H9 (cell line): ENCODE results near the gene SH3BP5. TPM values are rescaled to one million over a fixed set of nuclear protein-coding genes. Genes with fewer than 3 reads are reported as not detected.

Experiments
- DNase-seq: peaks from one replicate; pipeline ENCODE4 v3.0.0-alpha.2; 2017
- H2AFZ ChIP-seq: one replicate; pipeline ENCODE4 v1.6.1; 2013; ENCODE audit warnings: mild to moderate bottlenecking, low read length, control low read depth, moderate library complexity
- H2AK5ac ChIP-seq: 2 replicates; pipeline ENCODE4 v1.6.1; 2013; ENCODE audit warnings: low read length, control low read depth, mixed read lengths; ENCODE audit not compliant: insufficient read length
- H2BK120ac ChIP-seq: one replicate; pipeline ENCODE4 v1.6.1; 2013; ENCODE audit warnings: low read depth, mild to moderate bottlenecking, low read length, control low read depth, inconsistent platforms; ENCODE audit not compliant: poor library complexity, severe bottlenecking
- H2BK12ac ChIP-seq: 2 replicates; pipeline ENCODE4 v1.6.1; 2013; ENCODE audit warnings: low read length, control low read depth, mixed read lengths, low read depth; ENCODE audit not compliant: insufficient read length
- H2BK15ac ChIP-seq: 2 replicates; pipeline ENCODE4 v1.6.1; 2013; ENCODE audit warnings: low read depth, low read length, control low read depth
- H2BK20ac ChIP-seq: one replicate; pipeline ENCODE4 v1.6.1; 2013; ENCODE audit warnings: low read depth, mild to moderate bottlenecking, low read length, control low read depth, inconsistent platforms; ENCODE audit not compliant: poor library complexity, severe bottlenecking
- H2BK5ac ChIP-seq: 2 replicates; pipeline ENCODE4 v1.6.1; 2013; ENCODE audit warnings: low read length, control low read depth, mixed read lengths; ENCODE audit not compliant: insufficient read length
- H3K14ac ChIP-seq: 2 replicates; pipeline ENCODE4 v1.6.1; 2013; ENCODE audit warnings: low read length, control low read depth; ENCODE audit not compliant: insufficient read depth
- H3K18ac ChIP-seq: 2 replicates; pipeline ENCODE4 v1.6.1; 2013; ENCODE audit warnings: low read depth, mild to moderate bottlenecking, mixed read lengths, low read length, control low read depth; ENCODE audit not compliant: insufficient read length
- H3K23ac ChIP-seq: 2 replicates; pipeline ENCODE4 v1.6.1; 2013; ENCODE audit warnings: low read length, control low read depth, mixed read lengths, low read depth; ENCODE audit not compliant: insufficient read length
- H3K23me2 ChIP-seq: 2 replicates; pipeline ENCODE4 v1.6.1; 2013; ENCODE audit warnings: low read depth, mild to moderate bottlenecking, mixed read lengths, low read length, control low read depth; ENCODE audit not compliant: insufficient read length, poor library complexity, severe bottlenecking
- H3K27ac ChIP-seq: 2 replicates; pipeline ENCODE4 v1.5.1; 2013; ENCODE audit warnings: low read length, control low read depth, mixed read lengths, low read depth; ENCODE audit not compliant: insufficient read length
- H3K27me3 ChIP-seq: 2 replicates; pipeline ENCODE4 v1.6.1; 2013; ENCODE audit warnings: low read length, control low read depth, inconsistent platforms; ENCODE audit not compliant: insufficient read depth
- H3K4ac ChIP-seq: 2 replicates; pipeline ENCODE4 v1.6.1; 2013; ENCODE audit warnings: low read depth, mild to moderate bottlenecking, control low read depth, inconsistent platforms, low read length, moderate library complexity
- H3K4me1 ChIP-seq: 2 replicates; pipeline ENCODE4 v1.6.1; 2013; ENCODE audit warnings: low read length, control low read depth, inconsistent platforms; ENCODE audit not compliant: insufficient read depth
- H3K4me2 ChIP-seq: 2 replicates; pipeline ENCODE4 v1.6.1; 2013; ENCODE audit warnings: low read length, control low read depth, mixed read lengths; ENCODE audit not compliant: insufficient read length, insufficient read depth
- H3K56ac ChIP-seq: 2 replicates; pipeline ENCODE4 v1.6.1; 2013; ENCODE audit warnings: low read depth, mild to moderate bottlenecking, mixed read lengths, low read length, control low read depth; ENCODE audit not compliant: insufficient read length
- H3K79me1 ChIP-seq: 2 replicates; pipeline ENCODE4 v1.6.1; 2013; ENCODE audit warnings: low read depth, mild to moderate bottlenecking, moderate library complexity, low read length, control low read depth, inconsistent platforms; ENCODE audit not compliant: insufficient read depth, poor library complexity, severe bottlenecking
- H3K79me2 ChIP-seq: 2 replicates; pipeline ENCODE4 v1.6.1; 2013; ENCODE audit warnings: low read length, control low read depth, inconsistent platforms; ENCODE audit not compliant: insufficient read depth
- H3K9ac ChIP-seq: 2 replicates; pipeline ENCODE4 v1.6.1; 2013; ENCODE audit warnings: low read length, control low read depth, mixed read lengths; ENCODE audit not compliant: insufficient read length; ENCODE audit errors: extremely low read depth
- H3K9me3 ChIP-seq: one replicate; pipeline ENCODE4 v1.6.1; 2013; ENCODE audit warnings: low read depth, low read length, inconsistent platforms; ENCODE audit not compliant: control insufficient read depth
- H3T11ph ChIP-seq: one replicate; pipeline ENCODE4 v1.6.1; 2013; ENCODE audit warnings: mild to moderate bottlenecking, low read length, control low read depth, inconsistent platforms
- H4K20me1 ChIP-seq: one replicate; pipeline ENCODE4 v1.6.1; 2013; ENCODE audit not compliant: control insufficient read depth, insufficient read length, insufficient read depth
- H4K5ac ChIP-seq: 2 replicates; pipeline ENCODE4 v1.6.1; 2013; ENCODE audit warnings: low read depth, mild to moderate bottlenecking, mixed read lengths, low read length, control low read depth; ENCODE audit not compliant: insufficient read length
- H4K8ac ChIP-seq: replicated peaks from 2 replicates; pipeline ENCODE4 v1.6.1; 2013; ENCODE audit warnings: low read length, control low read depth, mixed read lengths, low read depth; ENCODE audit not compliant: insufficient read length
- H4K91ac ChIP-seq: 2 replicates; pipeline ENCODE4 v1.6.1; 2013; ENCODE audit warnings: low read depth, mild to moderate bottlenecking, moderate library complexity, mixed read lengths, low read length, control low read depth; ENCODE audit not compliant: insufficient read length
- H3K27ac Mint-ChIP-seq, 3 experiments: 2 replicates in 2 of 3; 3 replicates in 1 of 3; pipeline ENCODE4 v1.8.0; 2020 to 2021; ENCODE audit warnings: mixed read lengths in 3 of 3, mild to moderate bottlenecking in 1 of 3, moderate library complexity in 1 of 3
- H3K27me3 Mint-ChIP-seq: 2 replicates; pipeline ENCODE4 v1.8.0; 2021; ENCODE audit warnings: low read depth, mild to moderate bottlenecking, moderate library complexity, mixed read lengths
- H3K36me3 Mint-ChIP-seq, 3 experiments: 2 replicates in 2 of 3; 3 replicates in 1 of 3; pipeline ENCODE4 v1.8.0; 2020 to 2021; ENCODE audit warnings: low read depth in 3 of 3, mixed read lengths in 3 of 3; ENCODE audit not compliant: insufficient read depth in 1 of 3
- H3K4me1 Mint-ChIP-seq, 2 experiments: 2 replicates each; pipeline ENCODE4 v1.8.0; 2020; ENCODE audit warnings: mixed read lengths in 2 of 2
- H3K4me3 Mint-ChIP-seq, 2 experiments: 2 replicates in 1 of 2; 3 replicates in 1 of 2; pipeline ENCODE4 v1.8.0; 2020 to 2021; ENCODE audit warnings: mild to moderate bottlenecking in 2 of 2, mixed read lengths in 2 of 2, moderate library complexity in 1 of 2
- H3K9me3 Mint-ChIP-seq, 2 experiments: 2 replicates in 1 of 2; 3 replicates in 1 of 2; pipeline ENCODE4 v1.8.0; 2020; ENCODE audit warnings: mild to moderate bottlenecking in 2 of 2, mixed read lengths in 2 of 2, moderate library complexity in 1 of 2
- CTCF ChIP-seq: fragments of 200-600 bp; sonication (generic); conservative IDR thresholded peaks from 3 replicates; pipeline ENCODE4 v1.8.0; 2021; ENCODE audit warnings: antibody characterized with exemption, mild to moderate bottlenecking
- WGBS: extraction: QIAGEN DNeasy Blood & Tissue Kit; methylation state at CpG from one replicate; pipeline ENCODE4 v1.1.7; 2013; ENCODE audit warnings: missing lambda C conversion rate, low lambda C conversion rate, mixed read lengths; ENCODE audit not compliant: insufficient read length; ENCODE audit errors: extremely low coverage; 5-methylcytosine and 5-hydroxymethylcytosine counted together
- total RNA-seq: library from RNA; stranded (reverse); gene quantifications from 2 replicates; pipeline ENCODE4 v1.2.1, GENCODE V29; 2021

The SH3BP5 gene
- total RNA-seq, 1 experiment from 2014 or later: 6.8 TPM

GRCh38 chr3:15347063-15347736, 14.8 kb upstream of the SH3BP5 start:
- Histone ChIP-seq H3K14ac (no peak overlapping the region), H4K8ac (no peak overlapping the region), H3K79me1 (no peaks in the 10 kb centered on the region), H3K27ac (no peak overlapping the region), H2BK5ac (no peak overlapping the region), H3K18ac (no peak overlapping the region), H3K56ac (no peak overlapping the region), H3K79me2 (no peaks in the 10 kb centered on the region), H3K23ac (no peak overlapping the region), H4K20me1 (no peaks in the 10 kb centered on the region), H2AK5ac (no peak overlapping the region), H2BK120ac (no peak overlapping the region), H3T11ph (no peak overlapping the region), H2AFZ (no peak overlapping the region), H3K9ac (no peak overlapping the region), H3K23me2 (no peaks in the 10 kb centered on the region), H2BK15ac (no peak overlapping the region), H2BK12ac (no peak overlapping the region), H3K9me3 (no peaks in the 10 kb centered on the region), H3K4ac (no peak overlapping the region), H3K4me2 (no peak overlapping the region), H4K5ac (no peak overlapping the region), H3K4me1 (no peaks in the 10 kb centered on the region), H4K91ac (no peak overlapping the region), H3K27me3 (no peaks in the 10 kb centered on the region), H2BK20ac (no peak overlapping the region)
- peaks cover 18 to 21% of the 10 kb centered on the region in 2 experiments; a peak in 4 of 5 replicates for H3K9me3 Mint-ChIP-seq
- peaks cover 3 to 12% (median 4%) of the 10 kb centered on the region in 3 experiments; a peak in 4 of 7 replicates for H3K36me3 Mint-ChIP-seq
- H3K4me1 Mint-ChIP-seq: peaks cover 14 to 17% of the 10 kb centered on the region in 2 experiments
- no CpG with 5 or more reads among the region's 7 CpGs for WGBS
- no peak for DNase-seq
- peaks cover 2% of the 10 kb centered on the region for H3K27me3 Mint-ChIP-seq
- TF ChIP-seq CTCF: no peak
- no peak overlapping the region for H3K27ac Mint-ChIP-seq
- H3K4me3 Mint-ChIP-seq: no peak overlapping the region
